Adipose tissue (tissue), 3 donors: ENCODE data around the gene GLB1L3. TPM values are rescaled to one million over a fixed set of nuclear protein-coding genes. Genes with fewer than 3 reads are reported as not detected.

Source experiments
- H3K27ac ChIP-seq: one replicate; pipeline ENCODE4 v1.5.1; 2013; ENCODE audit warnings: low read depth, low read length
- WGBS, 3 donors: extraction: QIAGEN DNeasy Blood & Tissue Kit; methylation state at CpG; one replicate each; pipeline ENCODE4 v1.1.7; 2013; 5-methylcytosine and 5-hydroxymethylcytosine counted together
- polyA plus RNA-seq, 3 donors: library from polyadenylated mRNA; stranded (reverse); fragments of 200-250 nt; gene quantifications; one replicate each; pipeline ENCODE4 v1.2.3, GENCODE V29; 2013
- donor health status: healthy with polysubstance abuse.
- donor health status: Bipolar disorder and iron deficiency.
- donor health status: healthy.

GLB1L3 gene
- polyA plus RNA-seq, 3 donors = 0.03 TPM; not detected in 2

- 72 to 82% (median 74%) methylated on average over 7 of the region's 7 CpGs for WGBS, 3 donors
Observed at GRCh38 chr11:134366254-134366653, 90.1 kb downstream of the GLB1L3 start.

DNA sequence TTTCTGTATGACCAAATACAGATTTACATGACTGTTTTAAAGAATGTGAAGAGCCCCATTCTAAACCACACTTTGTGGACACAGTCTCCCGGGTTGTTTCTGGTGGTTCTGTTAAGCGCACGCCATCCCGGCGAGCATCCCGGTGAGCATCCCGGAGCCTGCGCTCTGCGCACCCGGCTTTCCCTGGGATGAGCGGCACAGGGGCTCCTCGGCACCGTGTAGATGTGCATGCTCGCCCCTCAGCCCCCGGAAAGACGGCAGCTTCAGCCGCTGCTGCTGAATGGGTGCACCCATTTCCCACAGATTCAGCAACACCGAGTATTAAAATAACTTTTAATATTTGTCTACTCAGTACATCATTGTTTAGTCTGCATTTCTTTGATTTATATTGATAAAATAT, 91.6 kb downstream of the GLB1L3 start:
- WGBS, 3 donors = 90 to 92% (median 91%) methylated on average over 18 of the region's 18 CpGs
- no peak overlapping the region for H3K27ac ChIP-seq

More at GRCh38 chr11:134366254-134366653, 90.1 kb downstream of the GLB1L3 start:
- no peak overlapping the region for H3K27ac ChIP-seq

Other genes starting within 250 kb of the GLB1L3 start
- 10 to 100 TPM in 2 of 3 donors, 1 to 10 TPM in 1; 2.9 to 11.6 (median 10.5) TPM for gene JAM3, start 207.3 kb upstream of the GLB1L3 start, polyA plus RNA-seq
- gene NCAPD3, start 52.4 kb upstream of the GLB1L3 start, polyA plus RNA-seq = 10 to 100 TPM in 1 of 3 donors, 1 to 10 TPM in 2; 5.1 to 14.3 (median 6.7) TPM
- gene VPS26B, start 51.7 kb upstream of the GLB1L3 start, polyA plus RNA-seq = 10 to 100 TPM; 19.8 to 24.4 (median 20.8) TPM
- gene THYN1, start 23.0 kb upstream of the GLB1L3 start, polyA plus RNA-seq = 10 to 100 TPM; 26.6 to 64.8 (median 63.5) TPM
- gene ACAD8, start 22.8 kb upstream of the GLB1L3 start, polyA plus RNA-seq = 10 to 100 TPM; 15.7 to 28.3 (median 24.2) TPM
- 1 to 10 TPM in 2 of 3 donors, under 1 TPM in 1; 0.79 to 5.2 (median 1.3) TPM for gene GLB1L2, start 55.6 kb downstream of the GLB1L3 start, polyA plus RNA-seq
- 1 to 10 TPM in 1 of 3 donors, under 1 TPM in 1, not detected in 1; 0.09 to 1.7 TPM for gene B3GAT1, start 135.9 kb downstream of the GLB1L3 start, polyA plus RNA-seq